ENCODE measurements around the gene ATF1. TPM values are rescaled to one million over a fixed set of nuclear protein-coding genes. Genes with fewer than 3 reads are reported as not detected.
A peak's percentile ranks its signal among the peaks of the same experiment; 100 is the strongest.

ATF1 gene
- total RNA-seq, 1 donor from 2014 or later = 25.0 TPM

DNA sequence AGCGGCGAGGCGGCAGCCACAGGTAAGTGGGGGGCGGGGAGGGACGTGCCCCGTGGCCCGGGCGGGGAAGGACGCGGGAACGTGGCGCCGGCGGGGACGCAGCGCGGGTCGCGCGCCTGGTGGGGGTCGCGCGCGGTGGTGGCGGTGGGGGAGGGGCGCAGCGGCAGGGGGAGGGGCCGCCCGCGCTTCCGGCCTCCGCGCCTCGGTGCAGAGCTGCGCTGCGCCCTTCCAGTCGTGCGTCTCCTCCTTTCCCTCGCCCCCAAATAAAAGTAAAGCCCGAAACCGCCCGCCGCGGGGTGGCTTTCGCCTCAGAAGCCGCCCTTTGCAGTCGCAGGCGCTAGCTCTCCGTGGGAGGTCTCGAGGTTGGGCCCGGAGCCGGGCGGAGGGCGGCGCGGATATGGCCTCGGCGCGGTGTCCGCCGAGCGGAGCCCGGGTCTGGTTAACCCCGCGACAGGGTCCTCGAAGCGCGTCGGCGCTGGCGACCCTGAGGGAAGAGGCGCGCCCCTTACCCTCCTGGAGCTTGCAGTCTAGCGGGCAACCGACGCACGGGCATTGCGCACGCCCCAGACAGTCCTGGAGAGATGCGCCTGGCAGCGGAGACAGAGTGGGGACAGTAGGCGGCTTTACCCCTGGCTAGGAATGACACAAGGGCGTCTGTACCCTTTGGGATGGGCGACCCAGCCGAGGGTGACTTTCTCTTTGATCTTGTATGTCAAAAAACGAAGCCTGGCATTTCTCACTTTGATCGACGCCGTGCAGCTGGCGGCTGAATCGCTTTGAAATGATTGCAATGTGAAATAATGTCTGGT lies 589 bp downstream of the ATF1 start:
- Histone ChIP-seq H3K27ac (ENCODE audit: low read depth, low read length) (peak overlapping the region; percentile 92), H2AFZ (ENCODE audit: low read depth, low read length) (peak overlapping the region; percentile 99)

DNA sequence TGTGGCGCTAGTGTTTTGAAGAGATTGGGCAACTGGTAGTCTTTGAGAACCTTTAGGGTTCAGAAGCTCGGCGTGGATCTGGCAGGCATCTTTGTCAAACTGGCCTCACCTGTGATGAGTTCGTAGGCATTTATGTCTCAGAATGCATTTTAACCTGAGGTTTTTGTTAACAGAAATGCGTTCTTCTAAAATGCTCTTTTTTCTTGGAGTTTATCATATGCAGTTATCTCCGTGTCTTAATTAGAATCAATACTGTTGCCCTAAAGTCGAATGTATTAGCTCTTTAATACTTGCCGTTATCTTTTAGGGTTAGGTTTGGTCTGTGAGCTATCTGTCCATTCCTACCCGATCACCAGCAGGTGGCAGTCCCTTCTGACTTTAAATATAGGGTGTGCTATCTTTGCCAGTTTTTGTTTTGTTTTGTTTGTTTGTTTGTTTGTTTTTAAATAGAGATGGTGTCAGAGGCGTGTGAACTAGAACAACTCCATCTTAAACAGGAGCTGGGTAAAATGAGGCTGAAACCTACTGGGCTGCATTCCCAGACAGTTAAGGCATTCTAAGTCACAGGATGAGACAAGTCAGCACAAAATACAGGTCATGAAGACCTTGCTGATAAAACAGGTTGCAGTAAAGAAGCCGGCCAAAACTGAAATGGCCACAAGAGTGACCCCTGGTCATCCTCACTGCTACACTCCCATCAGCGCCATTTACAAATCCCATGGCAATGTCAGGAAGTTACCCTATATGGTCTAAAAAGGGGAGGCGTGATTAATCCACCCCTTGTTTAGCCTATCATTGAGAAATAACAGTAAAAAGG lies 1.4 kb downstream of the ATF1 start:
- Histone ChIP-seq H3K36me3 (ENCODE audit: insufficient read depth, low read length) (no peaks in the 10 kb centered on the region), H3K4me1 (ENCODE audit: insufficient read depth, low read length) (peaks cover 7% of the 10 kb centered on the region), H3K4me3 (ENCODE audit: insufficient read depth, low read depth, low read length) (peak overlapping the region; percentile 87), H3K27ac (ENCODE audit: low read depth, low read length) (peak overlapping the region; percentile 92), H3K4me2 (ENCODE audit: low read length) (peak overlapping the region; percentile 95), H4K20me1 (ENCODE audit: insufficient read depth, low read length) (peaks cover 42% of the 10 kb centered on the region), H3K79me2 (ENCODE audit: insufficient read depth, low read length) (peaks cover 56% of the 10 kb centered on the region), H3K9me3 (ENCODE audit: insufficient read depth, low read depth, low read length) (no peaks in the 10 kb centered on the region), H3K9ac (ENCODE audit: low read length) (peak overlapping the region; percentile 93), H3K27me3 (ENCODE audit: insufficient read depth, low read length) (no peaks in the 10 kb centered on the region), H2AFZ (ENCODE audit: low read depth, low read length) (peak overlapping the region; percentile 65)
- Mint-ChIP-seq H3K27ac (ENCODE audit: unreplicated experiment) (peak overlapping the region; percentile 82), H3K4me1 (ENCODE audit: low read depth, unreplicated experiment) (peaks cover 12% of the 10 kb centered on the region), H3K9me3 (ENCODE audit: unreplicated experiment) (no peaks in the 10 kb centered on the region), H3K4me3 (ENCODE audit: unreplicated experiment) (peak overlapping the region; percentile 92), H3K36me3 (ENCODE audit: low read depth, unreplicated experiment) (no peaks in the 10 kb centered on the region), H3K27me3 (ENCODE audit: low read depth, unreplicated experiment) (no peaks in the 10 kb centered on the region)
- no peak for FAIRE-seq
- no peak for TF ChIP-seq EZH2 (IDR thresholded peaks at IDR 0.05; ENCODE audit: insufficient read depth, low read length)
- TF ChIP-seq, protein P1, sequence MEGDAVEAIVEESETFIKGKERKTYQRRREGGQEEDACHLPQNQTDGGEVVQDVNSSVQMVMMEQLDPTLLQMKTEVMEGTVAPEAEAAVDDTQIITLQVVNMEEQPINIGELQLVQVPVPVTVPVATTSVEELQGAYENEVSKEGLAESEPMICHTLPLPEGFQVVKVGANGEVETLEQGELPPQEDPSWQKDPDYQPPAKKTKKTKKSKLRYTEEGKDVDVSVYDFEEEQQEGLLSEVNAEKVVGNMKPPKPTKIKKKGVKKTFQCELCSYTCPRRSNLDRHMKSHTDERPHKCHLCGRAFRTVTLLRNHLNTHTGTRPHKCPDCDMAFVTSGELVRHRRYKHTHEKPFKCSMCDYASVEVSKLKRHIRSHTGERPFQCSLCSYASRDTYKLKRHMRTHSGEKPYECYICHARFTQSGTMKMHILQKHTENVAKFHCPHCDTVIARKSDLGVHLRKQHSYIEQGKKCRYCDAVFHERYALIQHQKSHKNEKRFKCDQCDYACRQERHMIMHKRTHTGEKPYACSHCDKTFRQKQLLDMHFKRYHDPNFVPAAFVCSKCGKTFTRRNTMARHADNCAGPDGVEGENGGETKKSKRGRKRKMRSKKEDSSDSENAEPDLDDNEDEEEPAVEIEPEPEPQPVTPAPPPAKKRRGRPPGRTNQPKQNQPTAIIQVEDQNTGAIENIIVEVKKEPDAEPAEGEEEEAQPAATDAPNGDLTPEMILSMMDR (IDR thresholded peaks at IDR 0.05; ENCODE audit: insufficient read depth, low read depth, low read length) = peak; percentile 68
- no peak for DNase-seq (ENCODE audit: low read depth)

More for the DNA sequence above, 589 bp downstream of the ATF1 start:
- Mint-ChIP-seq H3K4me1 (ENCODE audit: low read depth, unreplicated experiment) (peaks cover 12% of the 10 kb centered on the region), H3K4me3 (ENCODE audit: unreplicated experiment) (peak overlapping the region; percentile 92), H3K27me3 (ENCODE audit: low read depth, unreplicated experiment) (no peaks in the 10 kb centered on the region), H3K36me3 (ENCODE audit: low read depth, unreplicated experiment) (no peaks in the 10 kb centered on the region), H3K9me3 (ENCODE audit: unreplicated experiment) (no peaks in the 10 kb centered on the region), H3K27ac (ENCODE audit: unreplicated experiment) (peak overlapping the region; percentile 94)
- Histone ChIP-seq H3K4me2 (ENCODE audit: low read length) (peak overlapping the region; percentile 95), H3K9me3 (ENCODE audit: insufficient read depth, low read depth, low read length) (no peaks in the 10 kb centered on the region), H3K36me3 (ENCODE audit: insufficient read depth, low read length) (no peaks in the 10 kb centered on the region), H4K20me1 (ENCODE audit: insufficient read depth, low read length) (peaks cover 42% of the 10 kb centered on the region), H3K4me3 (ENCODE audit: insufficient read depth, low read depth, low read length) (peak overlapping the region; percentile 87), H3K27me3 (ENCODE audit: insufficient read depth, low read length) (no peaks in the 10 kb centered on the region), H3K4me1 (ENCODE audit: insufficient read depth, low read length) (peaks cover 7% of the 10 kb centered on the region), H3K9ac (ENCODE audit: low read length) (peak overlapping the region; percentile 93), H3K79me2 (ENCODE audit: insufficient read depth, low read length) (peaks cover 56% of the 10 kb centered on the region)
- TF ChIP-seq, protein P1 (IDR thresholded peaks at IDR 0.05; ENCODE audit: insufficient read depth, low read depth, low read length) = no peak
- no peak for TF ChIP-seq EZH2 (IDR thresholded peaks at IDR 0.05; ENCODE audit: insufficient read depth, low read length)
- DNase-seq (ENCODE audit: low read depth) = peak; percentile 16
- no peak for FAIRE-seq
